DOHH2 (cell line): ENCODE measurements around the gene GRID1.

Source experiments
- EZH2phosphoT487 ChIP-seq: fragments of 200-600 bp; sonication (generic); IDR thresholded peaks from 2 replicates; pipeline ENCODE4 v1.6.1; 2017; ENCODE audit warnings: borderline replicate concordance, mild to moderate bottlenecking, antibody characterized with exemption, low read length, moderate library complexity, mixed read lengths
- TF ChIP-seq, protein P1 (sequence below): fragments of 200-600 bp; sonication (generic); IDR thresholded peaks from one replicate; pipeline ENCODE4 v1.5.1; 2014; ENCODE audit warnings: antibody characterized with exemption, mild to moderate bottlenecking, low read depth, low read length; ENCODE audit not compliant: poor library complexity, severe bottlenecking

DNA sequence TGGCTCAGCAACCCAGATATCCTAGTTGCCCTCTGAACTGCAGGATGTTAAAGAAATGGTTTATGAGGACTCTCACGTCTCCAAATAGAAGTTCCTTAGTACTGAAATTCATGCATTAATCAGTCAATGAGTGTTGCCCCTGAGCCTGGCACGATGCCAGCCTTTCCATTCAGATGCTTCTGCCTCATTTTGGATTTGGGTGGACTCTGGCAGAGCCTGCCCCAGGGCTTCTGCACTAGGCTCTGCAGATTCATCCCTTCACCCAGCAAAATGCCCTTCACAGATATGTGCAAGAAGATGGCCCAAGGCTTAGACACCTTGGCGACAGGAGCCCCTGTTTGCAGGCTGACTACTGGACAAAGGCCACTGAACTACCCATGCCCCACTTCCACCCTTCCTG, 747.8 kb downstream of the GRID1 start:
- TF ChIP-seq, protein P1, sequence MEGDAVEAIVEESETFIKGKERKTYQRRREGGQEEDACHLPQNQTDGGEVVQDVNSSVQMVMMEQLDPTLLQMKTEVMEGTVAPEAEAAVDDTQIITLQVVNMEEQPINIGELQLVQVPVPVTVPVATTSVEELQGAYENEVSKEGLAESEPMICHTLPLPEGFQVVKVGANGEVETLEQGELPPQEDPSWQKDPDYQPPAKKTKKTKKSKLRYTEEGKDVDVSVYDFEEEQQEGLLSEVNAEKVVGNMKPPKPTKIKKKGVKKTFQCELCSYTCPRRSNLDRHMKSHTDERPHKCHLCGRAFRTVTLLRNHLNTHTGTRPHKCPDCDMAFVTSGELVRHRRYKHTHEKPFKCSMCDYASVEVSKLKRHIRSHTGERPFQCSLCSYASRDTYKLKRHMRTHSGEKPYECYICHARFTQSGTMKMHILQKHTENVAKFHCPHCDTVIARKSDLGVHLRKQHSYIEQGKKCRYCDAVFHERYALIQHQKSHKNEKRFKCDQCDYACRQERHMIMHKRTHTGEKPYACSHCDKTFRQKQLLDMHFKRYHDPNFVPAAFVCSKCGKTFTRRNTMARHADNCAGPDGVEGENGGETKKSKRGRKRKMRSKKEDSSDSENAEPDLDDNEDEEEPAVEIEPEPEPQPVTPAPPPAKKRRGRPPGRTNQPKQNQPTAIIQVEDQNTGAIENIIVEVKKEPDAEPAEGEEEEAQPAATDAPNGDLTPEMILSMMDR = no peak
- TF ChIP-seq EZH2phosphoT487 = no peak
